ENCODE measurements around the gene DENND10. TPM values are rescaled to one million over a fixed set of nuclear protein-coding genes. Genes with fewer than 3 reads are reported as not detected.
"Not testable (repeated sequence)": the region's sequence is repeated elsewhere in the genome, so short reads cannot be mapped to it uniquely, and the experiment has no call there.

Gene DENND10
- total RNA-seq, 4 donors from 2014 or later = 33.8 to 50.8 (median 45.7) TPM

GRCh38 chr10:119131512-119132240 is 27.8 kb downstream of the DENND10 start:
- Histone ChIP-seq H3K27ac (peak overlapping the region; percentile 19 to 63 (median 54)), H3K4me3 (peak overlapping the region; percentile 9 to 40 (median 29)), H3K27me3 (no peaks in the 10 kb centered on the region), H3K9me3 (no peaks in the 10 kb centered on the region), H3K36me3 (peaks cover 0 to 58% (median 0%) of the 10 kb centered on the region in 3 donors), H3K4me1 (peaks cover 0 to 8% (median 0%) of the 10 kb centered on the region in 4 donors)
- TF ChIP-seq CTCF (IDR thresholded peaks at IDR 0.05) (no peak), POLR2A (IDR thresholded peaks at IDR 0.05) (no peak)
- DNase-seq = peak in 1 of 3 donors; percentile 23

GRCh38 chr10:119132521-119133345 is 28.8 kb downstream of the DENND10 start:
- no peak for DNase-seq
- Histone ChIP-seq H3K4me1 (peaks cover 0 to 8% (median 0%) of the 10 kb centered on the region in 4 donors), H3K9me3 (no peaks in the 10 kb centered on the region), H3K36me3 (peaks cover 0 to 50% (median 0%) of the 10 kb centered on the region in 3 donors), H3K27ac (peak overlapping the region in 2 of 4 donors; percentile 19 to 51), H3K27me3 (no peaks in the 10 kb centered on the region), H3K4me3 (no peak overlapping the region)
- TF ChIP-seq POLR2A (IDR thresholded peaks at IDR 0.05) = no peak

- no peak overlapping the region for H3K27ac ChIP-seq
- peak in 1 of 3 donors; percentile 31 for DNase-seq
- peaks cover 0 to 47% (median 0%) of the 10 kb centered on the region in 3 donors for H3K36me3 ChIP-seq
- TF ChIP-seq POLR2A (IDR thresholded peaks at IDR 0.05) (no peak), CTCF (IDR thresholded peaks at IDR 0.05) (no peak)
- no peaks in the 10 kb centered on the region for H3K9me3 ChIP-seq
- H3K27me3 ChIP-seq = no peaks in the 10 kb centered on the region
- peaks cover 0 to 8% (median 0%) of the 10 kb centered on the region in 4 donors for H3K4me1 ChIP-seq
- no peak overlapping the region for H3K4me3 ChIP-seq
Measured at GRCh38 chr10:119133949-119134348, 30.0 kb downstream of the DENND10 start.

GRCh38 chr10:119135513-119135881 is 31.6 kb downstream of the DENND10 start:
- H3K4me3 ChIP-seq = no peak overlapping the region
- peaks cover 0 to 37% (median 0%) of the 10 kb centered on the region in 3 donors for H3K36me3 ChIP-seq
- H3K4me1 ChIP-seq = peaks cover 0 to 8% (median 0%) of the 10 kb centered on the region in 4 donors
- H3K27ac ChIP-seq = no peak overlapping the region
- DNase-seq = no peak
- no peaks in the 10 kb centered on the region for H3K27me3 ChIP-seq
- H3K9me3 ChIP-seq = no peaks in the 10 kb centered on the region
- no peak for TF ChIP-seq CTCF (IDR thresholded peaks at IDR 0.05)
- no peak for TF ChIP-seq POLR2A (IDR thresholded peaks at IDR 0.05)

GRCh38 chr10:119136084-119136483 is 32.2 kb downstream of the DENND10 start:
- Histone ChIP-seq H3K27me3 (no peaks in the 10 kb centered on the region), H3K27ac (no peak overlapping the region), H3K4me1 (peaks cover 0 to 5% (median 0%) of the 10 kb centered on the region in 4 donors), H3K36me3 (peaks cover 0 to 39% (median 0%) of the 10 kb centered on the region in 3 donors), H3K4me3 (no peak overlapping the region), H3K9me3 (no peaks in the 10 kb centered on the region)
- DNase-seq = no peak
- TF ChIP-seq POLR2A (IDR thresholded peaks at IDR 0.05) (no peak), CTCF (IDR thresholded peaks at IDR 0.05) (no peak)

GRCh38 chr10:119137878-119138277 is 34.0 kb downstream of the DENND10 start:
- H3K4me1 ChIP-seq, H3K4me3 ChIP-seq, H3K27ac ChIP-seq, H3K9me3 ChIP-seq, DNase-seq, H3K27me3 ChIP-seq: not testable (repeated sequence)
- H3K36me3 ChIP-seq = peaks cover 0 to 32% (median 0%) of the 10 kb centered on the region in 3 donors
